ENCODE data around the gene KLHDC7B. TPM values are rescaled to one million over a fixed set of nuclear protein-coding genes. Genes with fewer than 3 reads are reported as not detected.

The KLHDC7B gene
- total RNA-seq, 4 donors from 2014 or later = 0.17 TPM; not detected in 3

GRCh38 chr22:50572965-50573364 lies 27.3 kb downstream of the KLHDC7B start:
- WGBS = 94% methylated on average over 8 of the region's 11 CpGs
- H3K27ac ChIP-seq (replicated peaks in 1 of 4) = no peak overlapping the region
- H3K27me3 ChIP-seq = peaks cover 0 to 6% (median 0%) of the 10 kb centered on the region in 4 donors
- intact Hi-C loops (cut with DNase I) = no loop called here
- no peak overlapping the region for H3K4me3 ChIP-seq
- no peaks in the 10 kb centered on the region for H3K9me3 ChIP-seq
- TF ChIP-seq, protein P1, sequence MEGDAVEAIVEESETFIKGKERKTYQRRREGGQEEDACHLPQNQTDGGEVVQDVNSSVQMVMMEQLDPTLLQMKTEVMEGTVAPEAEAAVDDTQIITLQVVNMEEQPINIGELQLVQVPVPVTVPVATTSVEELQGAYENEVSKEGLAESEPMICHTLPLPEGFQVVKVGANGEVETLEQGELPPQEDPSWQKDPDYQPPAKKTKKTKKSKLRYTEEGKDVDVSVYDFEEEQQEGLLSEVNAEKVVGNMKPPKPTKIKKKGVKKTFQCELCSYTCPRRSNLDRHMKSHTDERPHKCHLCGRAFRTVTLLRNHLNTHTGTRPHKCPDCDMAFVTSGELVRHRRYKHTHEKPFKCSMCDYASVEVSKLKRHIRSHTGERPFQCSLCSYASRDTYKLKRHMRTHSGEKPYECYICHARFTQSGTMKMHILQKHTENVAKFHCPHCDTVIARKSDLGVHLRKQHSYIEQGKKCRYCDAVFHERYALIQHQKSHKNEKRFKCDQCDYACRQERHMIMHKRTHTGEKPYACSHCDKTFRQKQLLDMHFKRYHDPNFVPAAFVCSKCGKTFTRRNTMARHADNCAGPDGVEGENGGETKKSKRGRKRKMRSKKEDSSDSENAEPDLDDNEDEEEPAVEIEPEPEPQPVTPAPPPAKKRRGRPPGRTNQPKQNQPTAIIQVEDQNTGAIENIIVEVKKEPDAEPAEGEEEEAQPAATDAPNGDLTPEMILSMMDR (IDR thresholded peaks at IDR 0.05) = no peak
- TF ChIP-seq EP300 (IDR thresholded peaks at IDR 0.05) (no peak), POLR2A (IDR thresholded peaks at IDR 0.05; ENCODE audit: low read depth) (no peak), POLR2AphosphoS5 (IDR thresholded peaks at IDR 0.05) (no peak)
- H3K36me3 ChIP-seq = peaks cover 14 to 80% (median 59%) of the 10 kb centered on the region in 4 donors
- H3K4me1 ChIP-seq = peaks cover 6 to 14% (median 10%) of the 10 kb centered on the region in 4 donors
- DNase-seq (ENCODE audit: extremely low spot score) = no peak

DNA sequence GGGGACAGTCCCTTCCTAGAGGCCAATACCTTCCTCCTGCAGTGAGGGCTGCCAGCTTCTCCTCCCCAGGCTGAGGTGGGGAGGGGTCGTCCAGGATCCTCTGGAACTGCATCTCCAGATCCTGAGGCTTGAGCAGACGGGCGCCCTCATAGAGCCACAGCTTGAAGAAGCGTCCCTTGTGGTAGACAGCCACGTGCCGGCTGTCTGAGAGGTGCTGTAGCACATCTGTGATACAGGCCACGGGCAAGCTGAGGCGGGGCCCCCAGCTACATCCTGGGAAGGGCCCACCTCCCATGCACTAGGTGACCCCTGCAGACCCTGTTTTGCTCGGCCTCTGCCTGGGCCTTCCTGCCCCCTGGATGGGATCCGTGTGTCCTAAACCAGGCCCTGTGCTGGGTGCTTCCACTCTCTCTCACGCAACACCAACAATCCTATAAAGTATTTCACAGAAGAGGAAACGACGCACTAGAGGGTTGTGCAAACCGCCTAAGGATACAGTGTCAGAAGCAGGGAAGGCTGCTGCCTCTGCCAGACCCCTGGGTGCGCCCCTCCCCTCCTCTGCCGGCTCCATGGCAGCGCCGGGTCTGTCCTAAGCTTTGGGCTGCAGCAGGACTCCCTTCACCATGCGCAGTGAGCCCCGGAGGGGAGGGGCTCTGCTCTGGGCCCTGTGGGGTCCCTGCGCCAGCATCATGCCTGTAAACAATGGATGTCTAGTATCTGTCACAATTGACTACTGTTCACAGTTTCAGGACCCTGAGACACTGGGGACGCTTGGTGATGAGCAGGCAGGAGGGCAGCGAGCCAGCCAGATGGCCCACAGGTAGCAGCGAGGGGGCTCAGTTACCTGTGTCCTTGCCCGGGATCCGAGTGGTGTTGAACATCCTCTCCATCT lies 28.0 kb downstream of the KLHDC7B start:
- intact Hi-C loops (cut with DNase I) = no loop called here
- no peak for TF ChIP-seq POLR2A (IDR thresholded peaks at IDR 0.05; ENCODE audit: low read depth)
- TF ChIP-seq POLR2AphosphoS5 (IDR thresholded peaks at IDR 0.05) = no peak
- TF ChIP-seq, protein P1 (IDR thresholded peaks at IDR 0.05) = no peak
- no peak for TF ChIP-seq EP300 (IDR thresholded peaks at IDR 0.05)
- H3K4me3 ChIP-seq = no peak overlapping the region
- no peak for DNase-seq (ENCODE audit: extremely low spot score)
- 77% methylated on average over 18 of the region's 26 CpGs for WGBS
- H3K4me1 ChIP-seq = peaks cover 14 to 18% (median 17%) of the 10 kb centered on the region in 4 donors
- no peak overlapping the region for H3K27ac ChIP-seq (replicated peaks in 1 of 4)
- peaks cover 8 to 74% (median 52%) of the 10 kb centered on the region in 4 donors for H3K36me3 ChIP-seq
- no peaks in the 10 kb centered on the region for H3K9me3 ChIP-seq
- H3K27me3 ChIP-seq = peaks cover 0 to 8% (median 0%) of the 10 kb centered on the region in 4 donors

DNA sequence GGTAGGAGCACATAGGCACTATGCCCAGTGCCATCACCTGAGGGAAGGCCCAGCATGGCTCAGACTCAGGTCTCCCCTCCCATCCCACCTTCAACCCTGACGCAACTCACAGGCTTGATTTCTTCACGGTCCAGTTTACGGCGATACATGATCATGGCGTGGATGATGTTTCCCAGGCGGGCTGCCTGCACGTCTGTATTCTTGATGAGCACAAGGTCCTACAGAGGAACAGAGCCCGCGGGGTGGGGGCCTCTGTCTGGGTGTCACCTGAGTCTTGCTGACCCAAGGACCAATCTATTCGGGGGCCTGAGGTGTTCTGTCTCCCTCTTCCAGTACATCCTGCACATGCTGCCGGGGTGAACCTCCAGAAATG lies 28.7 kb downstream of the KLHDC7B start:
- Histone ChIP-seq H3K27me3 (peaks cover 0 to 8% (median 0%) of the 10 kb centered on the region in 4 donors), H3K36me3 (peaks cover 7 to 69% (median 47%) of the 10 kb centered on the region in 4 donors), H3K4me3 (no peak overlapping the region), H3K4me1 (peaks cover 20 to 24% (median 24%) of the 10 kb centered on the region in 4 donors), H3K27ac (replicated peaks in 1 of 4) (no peak overlapping the region), H3K9me3 (no peaks in the 10 kb centered on the region)
- intact Hi-C loops (cut with DNase I) = no loop called here
- 90% methylated on average over 10 of the region's 11 CpGs for WGBS
- no peak for DNase-seq (ENCODE audit: extremely low spot score)
- TF ChIP-seq POLR2AphosphoS5 (IDR thresholded peaks at IDR 0.05) (no peak), POLR2A (IDR thresholded peaks at IDR 0.05; ENCODE audit: low read depth) (no peak), EP300 (IDR thresholded peaks at IDR 0.05) (no peak)
- TF ChIP-seq, protein P1 (IDR thresholded peaks at IDR 0.05) = no peak

GRCh38 chr22:50575426-50575941 lies 29.8 kb downstream of the KLHDC7B start:
- Histone ChIP-seq H3K27ac (replicated peaks in 1 of 4) (no peak overlapping the region), H3K4me1 (peaks cover 20 to 35% (median 27%) of the 10 kb centered on the region in 4 donors), H3K36me3 (peaks cover 7 to 63% (median 47%) of the 10 kb centered on the region in 4 donors), H3K27me3 (peaks cover 0 to 8% (median 0%) of the 10 kb centered on the region in 4 donors), H3K9me3 (no peaks in the 10 kb centered on the region), H3K4me3 (no peak overlapping the region)
- intact Hi-C loops (cut with DNase I) = no loop called here
- TF ChIP-seq, protein P1 (IDR thresholded peaks at IDR 0.05) = no peak
- no peak for TF ChIP-seq POLR2A (IDR thresholded peaks at IDR 0.05; ENCODE audit: low read depth)
- no peak for TF ChIP-seq EP300 (IDR thresholded peaks at IDR 0.05)
- no peak for TF ChIP-seq POLR2AphosphoS5 (IDR thresholded peaks at IDR 0.05)
- WGBS = 88% methylated on average over 4 of the region's 8 CpGs
- DNase-seq (ENCODE audit: extremely low spot score) = no peak
